GM18951 (cell line): ENCODE measurements around the gene RAB39A.

ENCODE experiments used
- POLR2A ChIP-seq: IDR thresholded peaks from 4 replicates; pipeline ENCODE4 v1.6.1; 2011; ENCODE audit warnings: mild to moderate bottlenecking; ENCODE audit not compliant: insufficient read length, insufficient read depth; ENCODE audit errors: extremely low read depth
- in situ Hi-C: fragments of 300-500 bp; cut with MboI; formaldehyde crosslinking; loops from one replicate; pipeline ENCODE4 v1.12.0; 2022; ENCODE audit warnings: low sequenced_read_pairs, mixed read lengths, inconsistent platforms; ENCODE audit not compliant: unreplicated experiment

The RAB39A gene

GRCh38 chr11:107988397-107989158 lies 60.3 kb downstream of the RAB39A start:
- in situ Hi-C loops = no loop called here

GRCh38 chr11:107991868-107992414 lies 63.7 kb downstream of the RAB39A start:
- in situ Hi-C loops = no loop called here
- TF ChIP-seq POLR2A = no peak

More at GRCh38 chr11:107988397-107989158, 60.3 kb downstream of the RAB39A start:
- TF ChIP-seq POLR2A = no peak

- TF ChIP-seq POLR2A = no peak
- in situ Hi-C loops = no loop called here
Observed at GRCh38 chr11:107996006-107996776, 67.9 kb downstream of the RAB39A start.

GRCh38 chr11:107998761-107999160 lies 70.5 kb downstream of the RAB39A start:
- in situ Hi-C loops = no loop called here
- no peak for TF ChIP-seq POLR2A

GRCh38 chr11:107999759-108000455 lies 71.7 kb downstream of the RAB39A start:
- in situ Hi-C loops = no loop called here
- no peak for TF ChIP-seq POLR2A

- no peak for TF ChIP-seq POLR2A
- in situ Hi-C loops = no loop called here
Observed at GRCh38 chr11:108002476-108002875, 74.2 kb downstream of the RAB39A start.

- in situ Hi-C loops = no loop called here
- TF ChIP-seq POLR2A = no peak
Observed at GRCh38 chr11:108003623-108004022, 75.4 kb downstream of the RAB39A start.

- in situ Hi-C loops = no loop called here
- TF ChIP-seq POLR2A = no peak
Observed at GRCh38 chr11:108007819-108008218, 79.6 kb downstream of the RAB39A start.

- in situ Hi-C loops = no loop called here
- peak; percentile 82 for TF ChIP-seq POLR2A
Observed at GRCh38 chr11:108008656-108009496, 80.6 kb downstream of the RAB39A start, which contains the start of gene CUL5. TSS of gene CUL5 (plus strand) at chr11:108008898. CDS start at chr11:108009349, 451 bp downstream.

- in situ Hi-C loops = no loop called here
- no peak for TF ChIP-seq POLR2A
Observed at GRCh38 chr11:108009497-108010370, 81.5 kb downstream of the RAB39A start.

GRCh38 chr11:108012139-108012725 lies 84.0 kb downstream of the RAB39A start:
- in situ Hi-C loops = no loop called here
- no peak for TF ChIP-seq POLR2A
